T-helper 2 cell (primary cell): ENCODE data around the gene PRL.

ENCODE experiments used
- DNase-seq, 5 experiments: peaks; one replicate each; pipeline versions ENCODE4 v3.0.0 to v3.0.0-alpha.2; 2012 to 2022

Gene PRL

DNA sequence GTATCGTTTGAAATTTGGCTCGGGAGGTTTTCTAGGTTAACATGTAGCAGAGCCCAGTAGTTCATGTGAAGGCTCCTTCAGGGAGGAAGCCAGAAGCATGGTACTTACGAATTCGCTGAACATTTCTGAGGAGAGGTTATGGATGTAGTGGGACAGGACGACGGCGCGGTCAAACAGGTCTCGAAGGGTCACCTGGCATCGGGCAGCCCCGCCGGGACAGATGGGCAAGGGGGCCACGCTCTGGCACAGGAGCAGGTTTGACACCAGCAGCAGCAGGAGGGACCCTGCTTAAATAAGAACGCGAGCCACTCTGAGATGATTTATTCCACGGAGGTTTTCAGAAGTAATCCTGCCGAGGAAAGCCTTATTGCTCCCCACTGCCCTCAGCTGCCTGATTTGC lies 2.5 kb downstream of the PRL start:
- no peak for DNase-seq

DNA sequence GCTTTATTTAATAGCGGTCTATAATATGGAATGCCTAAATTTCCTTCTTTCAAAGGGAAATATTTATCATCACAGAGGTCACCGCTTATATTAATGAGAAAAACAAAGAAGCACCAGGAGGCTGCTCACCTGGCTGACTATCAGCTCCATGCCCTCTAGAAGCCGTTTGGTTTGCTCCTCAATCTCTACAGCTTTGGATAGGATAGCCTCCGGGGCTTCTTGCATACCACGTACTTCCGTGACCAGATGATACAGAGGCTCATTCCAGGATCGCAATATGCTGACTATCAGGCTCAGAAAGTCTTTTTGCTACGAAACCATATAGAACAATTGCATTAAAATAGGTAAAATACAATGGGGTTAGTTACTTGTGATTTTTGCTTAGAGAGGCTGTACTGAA lies 6.8 kb downstream of the PRL start:
- no peak for DNase-seq

DNA sequence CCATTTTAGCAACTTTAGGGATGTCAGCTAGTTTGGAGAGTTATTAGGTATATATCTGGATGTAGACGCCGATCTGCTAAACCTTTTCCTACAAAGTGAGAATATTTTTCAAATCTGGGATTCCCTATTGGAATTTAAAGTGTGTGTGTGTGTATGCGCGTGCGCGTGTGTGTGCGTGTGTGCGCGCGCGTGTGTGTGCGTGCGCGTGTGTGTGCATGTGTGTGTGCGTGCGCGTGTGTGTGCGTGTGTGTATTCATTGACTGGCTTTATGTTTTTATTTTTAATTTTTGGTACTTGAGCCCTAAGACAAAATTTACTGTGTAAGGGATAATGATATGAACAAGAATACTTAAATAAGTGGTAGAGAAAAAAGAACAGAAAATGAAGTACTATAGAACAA lies 8.1 kb downstream of the PRL start:
- DNase-seq: no peak

DNA sequence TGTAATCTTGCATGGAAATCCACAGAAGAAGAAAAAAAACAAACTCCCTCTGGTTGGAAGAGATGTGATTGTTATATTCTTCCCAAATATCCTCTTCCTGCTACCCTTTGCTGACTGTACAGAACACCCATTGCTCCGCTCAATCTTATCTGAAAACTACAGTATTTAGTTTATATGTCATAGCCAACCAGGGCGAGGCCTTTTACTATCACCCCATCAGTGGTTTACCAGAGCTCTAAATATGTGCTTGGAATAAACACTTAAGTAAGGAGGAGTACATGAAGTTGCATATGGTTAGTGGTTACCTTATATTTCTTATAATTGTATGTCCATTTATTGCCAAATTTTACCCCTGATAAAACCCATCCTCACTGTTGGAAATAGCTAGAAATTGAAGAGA lies 12.2 kb downstream of the PRL start:
- no peak for DNase-seq

DNA sequence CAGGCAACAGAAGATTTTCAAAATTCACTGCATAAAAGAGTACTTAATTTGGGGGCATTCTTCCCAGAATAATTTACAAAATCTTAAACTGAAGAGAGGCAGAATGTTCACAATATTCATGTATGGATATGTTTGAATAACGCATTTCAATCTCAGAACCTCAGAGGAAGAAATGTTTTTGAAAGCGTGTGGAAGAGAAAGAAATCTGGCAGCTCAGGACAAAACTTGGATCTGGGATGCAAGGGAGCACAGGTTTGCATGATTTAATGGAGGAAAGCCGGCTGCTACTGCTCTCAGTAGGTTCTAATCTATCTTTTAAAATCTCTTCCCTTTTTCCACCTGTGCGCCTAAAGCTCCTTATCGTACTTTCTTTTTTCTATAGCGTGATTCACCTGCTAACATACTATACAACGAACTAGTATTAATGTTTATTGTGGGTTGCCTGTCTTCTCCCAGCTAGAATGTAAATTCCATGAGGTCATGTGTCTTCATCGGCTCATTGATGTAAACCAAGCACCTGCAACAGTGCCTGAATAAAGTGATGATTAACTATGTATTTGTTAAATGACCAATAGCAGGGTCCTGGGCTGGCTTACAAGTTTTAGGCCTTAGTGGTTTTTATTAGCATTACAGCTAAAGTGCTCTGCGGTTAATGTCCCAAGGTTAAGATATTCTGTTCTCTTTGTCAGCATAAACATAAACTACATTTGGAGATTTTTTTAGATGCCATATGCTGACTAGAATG lies 15.3 kb downstream of the PRL start:
- no peak for DNase-seq

DNA sequence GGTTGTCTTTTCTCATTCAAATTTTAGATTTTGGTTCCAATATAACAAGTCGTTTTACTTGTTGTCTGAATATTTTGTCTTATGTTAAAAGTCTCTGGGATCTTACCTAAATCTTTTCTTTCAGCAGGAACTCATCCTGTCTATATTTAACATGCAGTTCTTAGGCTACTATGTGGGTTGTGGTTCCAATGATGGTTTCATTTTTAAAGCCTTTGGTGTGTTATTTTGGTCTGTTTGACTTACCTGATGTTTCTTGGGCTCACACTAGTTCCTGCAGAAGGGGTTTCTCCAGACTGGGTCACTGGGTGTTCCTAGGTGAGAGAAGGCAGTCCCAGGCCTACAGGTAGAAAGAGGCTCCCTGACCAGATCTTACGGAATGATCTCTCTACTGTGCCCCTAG lies 17.4 kb downstream of the PRL start:
- no peak for DNase-seq

DNA sequence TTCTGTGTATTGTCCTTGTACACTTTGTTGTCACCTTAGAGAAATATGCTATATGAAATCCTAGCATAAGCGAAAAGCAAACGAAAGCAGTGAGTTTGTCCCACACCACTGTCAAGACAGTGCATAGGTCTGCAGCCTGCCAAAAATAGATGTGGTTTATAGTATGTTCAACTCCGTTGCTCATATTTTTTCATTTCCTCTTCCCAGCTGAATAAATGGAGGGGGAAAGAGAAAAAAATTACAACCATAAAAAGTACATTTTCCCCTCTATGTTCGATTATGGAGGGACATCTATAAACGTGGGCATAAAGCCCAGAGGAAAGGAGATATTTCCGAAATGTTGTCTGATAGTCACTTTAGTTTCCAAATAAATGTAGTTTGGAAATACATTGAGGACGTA lies 25.8 kb downstream of the PRL start:
- DNase-seq: no peak

DNA sequence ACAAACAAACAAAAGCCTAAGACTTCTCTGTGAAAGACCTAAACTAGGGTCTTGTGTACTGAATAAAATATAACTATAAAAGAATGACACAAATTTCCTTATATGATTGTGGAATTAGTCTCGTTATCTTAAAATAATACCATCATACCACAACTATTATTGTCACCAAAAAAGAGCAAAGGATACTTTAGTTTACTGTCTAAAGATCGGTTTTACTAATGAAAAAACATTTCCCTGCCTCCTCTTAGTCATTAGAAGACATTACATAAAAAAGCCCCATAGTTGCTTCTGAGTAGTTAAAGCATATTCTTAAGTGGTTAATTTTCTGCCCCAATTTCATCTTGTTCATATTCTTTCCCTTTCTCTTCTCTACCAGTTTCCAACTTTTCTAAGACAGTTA lies 33.1 kb downstream of the PRL start:
- DNase-seq: no peak

DNA sequence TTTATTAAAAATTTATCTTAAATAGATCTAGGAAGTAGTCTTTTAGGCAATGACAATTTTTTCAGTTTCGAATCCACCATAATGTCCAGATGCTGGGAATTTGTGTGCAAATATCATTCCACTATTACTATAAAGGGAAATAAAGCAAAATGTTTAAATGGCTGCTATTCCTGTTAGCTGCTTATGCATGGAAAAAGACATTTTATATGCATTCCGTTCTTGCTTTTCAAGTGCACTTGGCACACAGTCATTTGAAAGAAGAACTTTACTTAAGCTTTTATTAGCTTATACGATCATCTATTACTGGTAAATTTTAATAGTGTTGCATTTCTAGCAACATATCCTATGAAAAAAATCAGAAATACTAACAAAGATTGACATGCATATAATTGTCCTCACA lies 42.0 kb downstream of the PRL start:
- no peak for DNase-seq

DNA sequence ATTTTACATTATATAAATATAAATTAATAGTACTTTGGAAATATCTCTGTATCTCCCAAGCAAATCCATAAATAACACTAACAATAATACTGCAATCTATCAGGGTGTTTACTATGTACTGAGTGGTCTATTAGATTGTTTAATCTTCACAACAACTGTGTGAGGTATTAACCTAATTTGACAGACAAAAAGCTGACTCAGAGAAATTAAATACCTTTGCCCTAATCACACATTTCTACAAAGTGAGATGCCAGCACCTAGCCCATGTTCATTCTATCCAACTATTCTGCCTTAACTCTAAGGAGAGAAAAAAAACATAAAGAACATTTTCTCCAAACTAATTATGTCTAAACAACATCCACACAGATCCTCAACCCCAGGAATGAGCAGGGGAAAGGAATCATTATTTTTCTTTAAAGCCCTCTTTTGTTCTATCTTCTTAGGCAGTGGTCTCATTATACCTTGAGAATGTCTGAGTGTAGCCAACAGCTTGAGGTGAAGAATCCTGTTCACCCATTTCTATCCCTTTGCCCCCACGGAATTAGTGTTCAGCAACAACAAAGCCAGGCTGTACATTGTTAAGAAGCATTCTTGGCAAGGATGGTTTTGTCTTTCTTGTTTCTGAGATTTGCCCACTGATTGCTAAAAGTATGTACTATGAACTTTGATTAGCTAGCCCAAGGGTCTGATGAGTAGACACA lies 42.7 kb downstream of the PRL start:
- DNase-seq: no peak

DNA sequence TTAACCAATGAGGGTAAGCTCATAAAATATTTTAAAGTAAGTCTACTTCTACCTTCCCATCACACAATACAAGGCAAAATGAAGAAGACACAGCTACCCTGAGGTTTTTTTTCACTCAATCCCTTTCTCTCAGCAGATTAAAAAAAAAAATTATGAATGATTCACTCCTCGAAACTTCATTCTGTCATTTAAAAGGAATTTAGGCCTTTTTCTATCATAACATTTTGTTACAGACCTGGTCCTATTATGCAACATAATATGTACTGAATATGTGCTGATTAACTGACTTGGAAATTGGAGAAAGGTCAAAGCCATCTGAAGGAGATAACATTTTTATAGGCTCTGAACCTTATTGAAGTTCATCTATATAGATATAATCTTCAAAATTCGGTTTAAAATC lies 45.5 kb downstream of the PRL start:
- DNase-seq: no peak

DNA sequence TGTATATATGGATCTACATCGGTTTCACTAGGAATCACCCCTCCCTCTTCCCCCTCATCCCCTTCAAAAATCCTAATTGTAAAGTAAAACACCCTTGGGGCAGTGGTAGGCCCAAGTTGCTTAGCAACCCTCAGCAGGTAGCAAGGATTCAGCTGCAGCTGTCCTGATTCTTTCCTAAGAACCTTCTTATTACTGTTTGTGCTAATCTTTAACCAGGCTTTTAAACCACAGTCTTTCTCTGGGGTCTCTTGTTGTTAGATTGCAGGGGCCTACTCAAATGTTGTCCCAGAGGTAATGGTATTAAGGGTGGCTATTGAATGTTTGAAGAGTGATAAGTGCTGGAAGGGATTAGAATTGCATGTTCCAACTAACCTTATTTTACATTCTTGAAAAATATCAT lies 46.4 kb downstream of the PRL start:
- DNase-seq: no peak

DNA sequence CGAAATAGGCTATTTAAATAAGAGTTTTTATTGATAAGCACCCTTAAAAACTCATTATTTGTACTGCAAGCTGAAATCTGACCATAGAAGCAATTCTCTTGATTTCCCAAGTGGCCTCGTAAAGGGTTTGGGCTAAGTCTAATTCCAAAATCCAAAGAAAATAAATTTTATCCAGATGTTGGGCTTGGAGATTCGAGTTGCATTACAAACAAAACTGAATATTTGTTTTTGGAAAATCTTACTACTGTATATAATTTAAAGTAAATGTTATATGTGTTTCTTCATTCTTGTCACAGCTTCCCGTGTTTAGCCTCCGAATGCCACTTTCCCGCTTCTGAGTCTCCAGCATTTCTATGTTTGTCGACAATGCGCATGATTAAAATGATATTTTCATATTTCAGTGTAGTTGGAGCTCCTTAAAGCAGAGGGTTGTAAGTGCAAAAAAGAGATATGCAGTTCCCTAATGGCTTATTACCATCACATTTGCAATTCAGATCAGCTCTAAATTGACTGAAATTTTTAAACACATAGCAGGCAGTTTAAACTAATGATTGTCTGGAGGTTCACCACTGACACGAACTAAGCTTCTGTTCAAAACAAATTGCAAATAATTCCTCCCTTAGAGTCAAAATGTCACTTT lies 47.0 kb downstream of the PRL start:
- DNase-seq: no peak

DNA sequence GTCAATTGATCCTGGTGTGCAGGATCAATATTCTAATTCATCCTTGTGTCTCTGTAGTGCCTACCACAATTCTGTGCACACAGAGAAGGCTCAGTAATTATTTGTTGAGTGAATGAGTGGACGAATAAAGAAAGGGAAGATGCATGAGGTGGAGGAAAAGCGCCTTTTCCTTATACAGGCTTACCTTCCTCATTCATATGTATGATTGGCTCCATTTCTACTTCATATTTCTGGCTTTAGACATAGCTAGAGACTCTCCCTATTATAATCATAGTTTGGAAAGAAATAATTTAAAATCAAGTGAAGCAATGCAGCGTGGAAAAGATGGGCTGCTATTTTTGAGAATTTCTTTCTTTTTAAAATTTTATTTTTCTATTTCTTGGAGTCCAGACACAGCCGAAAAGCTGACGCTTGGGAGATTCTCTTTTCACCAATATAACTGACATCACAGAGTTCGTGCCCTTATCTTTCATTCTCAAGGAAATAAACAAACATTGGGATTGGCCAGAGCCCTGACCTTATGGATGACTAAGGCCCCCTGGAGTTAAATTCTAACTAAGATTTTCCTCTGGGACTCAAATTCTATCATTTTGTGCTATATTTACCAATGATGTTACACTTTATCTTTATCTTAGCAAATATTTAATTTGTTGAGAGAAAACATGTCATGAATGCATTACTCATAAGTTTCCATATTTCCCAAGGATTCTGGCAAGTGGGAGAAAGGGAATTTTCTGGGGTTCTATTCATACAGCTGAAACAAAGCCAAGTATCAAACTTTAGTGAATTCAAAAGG lies 48.1 kb downstream of the PRL start:
- no peak for DNase-seq

DNA sequence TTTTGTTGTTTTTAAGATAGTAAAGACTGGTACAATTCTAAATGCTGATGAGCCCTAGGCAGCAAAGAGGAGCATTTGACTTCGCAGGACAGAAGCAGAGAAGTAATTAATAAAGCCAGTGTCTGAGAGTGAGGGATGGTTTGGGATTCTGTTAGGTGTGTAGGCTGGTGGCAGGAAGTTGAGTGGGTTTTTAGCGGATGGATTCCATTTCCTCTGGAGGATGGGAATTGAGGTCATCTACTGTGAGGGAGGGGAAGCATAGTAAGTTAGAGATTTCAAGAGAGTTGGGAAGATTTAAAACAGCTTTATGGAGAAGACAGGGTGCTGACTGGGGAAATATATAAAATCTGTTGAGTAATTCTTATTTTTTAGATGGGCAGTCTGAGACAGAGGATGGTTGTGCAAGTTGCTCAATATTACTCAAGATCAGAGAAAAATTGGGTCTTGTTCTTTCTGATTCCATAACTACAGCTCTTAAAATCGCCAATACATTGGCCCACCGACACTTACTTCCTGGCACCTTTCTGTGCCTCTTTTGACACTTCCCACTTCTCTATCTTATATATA lies 48.8 kb downstream of the PRL start:
- no peak for DNase-seq

DNA sequence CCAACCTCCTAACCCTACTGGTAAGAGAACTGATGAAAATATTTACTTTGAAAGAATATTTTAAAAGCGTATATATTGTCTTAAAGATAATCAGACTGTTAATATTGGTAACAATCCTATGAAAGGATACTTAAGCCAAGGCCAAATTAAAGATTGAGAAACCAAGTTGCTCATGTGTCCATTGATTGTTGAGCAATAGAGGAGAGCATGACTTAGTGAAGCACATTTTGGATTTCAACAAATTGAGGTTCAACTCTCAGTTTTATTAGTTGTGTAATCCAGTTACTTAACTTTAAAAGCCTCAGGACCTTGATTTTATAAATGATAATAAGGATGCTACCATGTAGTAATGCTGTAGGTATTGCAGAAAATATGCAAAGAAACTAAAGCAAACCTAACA lies 56.8 kb downstream of the PRL start:
- DNase-seq: no peak

DNA sequence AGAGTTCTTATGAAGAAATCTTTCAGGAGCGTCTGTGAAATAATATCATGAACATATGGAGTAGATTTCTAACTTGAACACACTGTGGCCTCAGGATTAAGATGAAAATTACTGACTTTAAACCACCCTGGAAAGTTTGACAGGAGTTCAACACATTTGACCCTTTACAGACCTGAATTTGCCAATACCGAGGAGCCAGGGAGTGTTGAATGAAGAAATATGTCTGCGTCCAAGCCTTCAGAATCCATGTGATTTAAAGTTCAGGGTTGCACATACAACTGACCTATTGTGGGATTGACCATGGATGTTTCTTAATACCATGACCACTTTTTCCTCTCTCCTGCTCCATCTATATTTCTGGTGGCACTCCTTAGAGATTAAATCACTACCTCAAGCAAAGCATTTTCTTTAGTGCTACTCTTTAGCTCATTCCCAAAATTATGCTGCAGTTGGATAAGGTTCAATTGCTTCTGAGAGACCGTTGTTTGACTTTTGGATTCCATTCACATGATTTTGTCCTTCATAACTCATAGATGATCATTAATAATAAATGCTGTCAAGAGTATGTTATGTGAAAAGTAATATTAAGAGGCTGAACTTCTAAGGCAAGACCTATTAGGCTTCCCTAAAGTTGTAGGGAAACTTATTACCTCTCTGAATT lies 57.4 kb downstream of the PRL start:
- DNase-seq: no peak

DNA sequence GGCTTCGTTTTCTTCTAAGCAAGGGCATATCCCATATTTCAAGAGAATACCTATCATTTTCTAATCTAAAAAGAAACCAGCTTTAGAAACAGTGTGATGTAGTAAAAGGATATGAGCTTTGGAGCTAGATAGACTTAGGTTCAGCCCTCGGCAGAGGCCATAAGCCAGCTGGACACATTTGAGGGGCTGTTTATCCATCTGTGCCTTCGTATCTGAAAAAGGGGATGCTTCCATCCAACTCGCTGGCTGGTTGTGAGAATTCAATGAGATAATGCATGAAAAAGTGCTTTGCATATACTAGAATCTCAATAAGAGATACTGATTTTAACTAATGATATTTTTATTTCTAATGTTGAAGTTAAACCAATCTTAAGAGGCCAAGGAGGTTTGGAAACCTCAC lies 58.0 kb downstream of the PRL start:
- DNase-seq: no peak

DNA sequence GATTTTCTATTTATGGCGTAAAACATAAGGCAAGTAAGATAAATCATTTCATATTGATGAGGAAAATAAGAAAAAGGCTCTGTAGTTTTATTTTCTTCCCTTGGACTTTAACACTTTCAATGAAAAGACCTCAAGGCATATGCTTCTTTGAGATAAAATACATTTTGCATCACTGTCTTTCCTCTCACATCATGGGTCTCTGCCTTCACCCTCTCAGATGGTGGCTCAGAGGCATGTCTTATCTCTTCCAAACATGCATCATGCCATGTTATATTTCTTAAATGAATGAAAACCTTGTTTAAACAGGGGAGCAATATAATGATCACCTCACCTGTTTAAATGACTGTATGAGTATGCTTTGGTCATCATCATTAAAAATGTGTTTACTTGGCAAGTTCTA lies 59.3 kb downstream of the PRL start:
- no peak for DNase-seq
